CD4-positive, alpha-beta T cell (primary cell): ENCODE data around the gene TOR1B. TPM values are rescaled to one million over a fixed set of nuclear protein-coding genes. Genes with fewer than 3 reads are reported as not detected.

Experiments used
- ATAC-seq: fragments of 200-7000 bp; cut with Tn5 transposase; one replicate; pipeline ENCODE4 v1.10.0; 2022; ENCODE audit warnings: mild to moderate bottlenecking; ENCODE audit not compliant: poor library complexity
- CTCF ChIA-PET: fragments of 350-600 bp; sonication (Branson Sonifier 250); formaldehyde crosslinking; loops from one replicate; lab custom pipeline; 2021; ENCODE audit warnings: antibody characterized with exemption, inconsistent platforms; lab: Charles Lee
- POLR2A ChIA-PET: fragments of 350-600 bp; sonication (Branson Sonifier 250); formaldehyde crosslinking; loops from one replicate; lab custom pipeline; 2021; ENCODE audit warnings: antibody characterized with exemption, inconsistent platforms; lab: Charles Lee
- DNase-seq, 14 experiments: peaks; one replicate each; pipeline ENCODE4 v3.0.0-alpha.2; 2013 to 2020; ENCODE audit warnings: mixed read lengths in 2 of 14
- H3K27ac ChIP-seq, 2 donors: one replicate each; pipeline versions ENCODE4 v1.5.1 to v1.7.0; 2013; ENCODE audit warnings: low read length in 2 of 2, low read depth in 1 of 2, mild to moderate bottlenecking in 1 of 2
- H3K27me3 ChIP-seq, 2 experiments: 1 replicate in 1 of 2; 2 replicates in 1 of 2; pipeline versions ENCODE4 v1.6.1 to v1.7.0; 2013; ENCODE audit warnings: low read length in 2 of 2, control low read depth in 1 of 2, mild to moderate bottlenecking in 1 of 2, moderate library complexity in 1 of 2; ENCODE audit not compliant: insufficient read depth in 2 of 2, control insufficient read depth in 1 of 2
- H3K36me3 ChIP-seq: one replicate; pipeline ENCODE4 v1.6.1; 2013; ENCODE audit warnings: low read length, control low read depth; ENCODE audit not compliant: insufficient read depth
- H3K4me1 ChIP-seq: one replicate; pipeline ENCODE4 v1.6.1; 2013; ENCODE audit warnings: low read length, control low read depth; ENCODE audit not compliant: insufficient read depth
- H3K4me3 ChIP-seq: one replicate; pipeline ENCODE4 v1.5.1; 2013; ENCODE audit warnings: mild to moderate bottlenecking, low read length, moderate library complexity
- H3K9me3 ChIP-seq, 2 experiments: 1 replicate in 1 of 2; 2 replicates in 1 of 2; pipeline versions ENCODE4 v1.6.1 to v1.7.0; 2013; ENCODE audit warnings: low read length in 2 of 2, mild to moderate bottlenecking in 2 of 2, control low read depth in 1 of 2, moderate library complexity in 1 of 2; ENCODE audit not compliant: control insufficient read depth in 1 of 2, insufficient read depth in 1 of 2
- H3K27ac Mint-ChIP-seq: one replicate; pipeline ENCODE4 v1.8.0; 2020; ENCODE audit warnings: mixed read lengths
- H3K27me3 Mint-ChIP-seq: one replicate; pipeline ENCODE4 v1.8.0; 2021; ENCODE audit warnings: mixed read lengths
- H3K36me3 Mint-ChIP-seq: one replicate; pipeline ENCODE4 v1.8.0; 2021; ENCODE audit warnings: low read depth, mixed read lengths
- H3K4me1 Mint-ChIP-seq: one replicate; pipeline ENCODE4 v1.8.0; 2021; ENCODE audit warnings: low read depth, mixed read lengths
- H3K4me3 Mint-ChIP-seq: one replicate; pipeline ENCODE4 v1.8.0; 2020; ENCODE audit warnings: mild to moderate bottlenecking, mixed read lengths
- H3K9me3 Mint-ChIP-seq: one replicate; pipeline ENCODE4 v1.8.0; 2020; ENCODE audit warnings: mixed read lengths
- CTCF ChIP-seq: fragments of 200-600 bp; IDR thresholded peaks from one replicate; pipeline ENCODE4 v1.8.0; 2022; ENCODE audit warnings: antibody characterized with exemption, mild to moderate bottlenecking
- intact Hi-C, 2 experiments: fragments of 100-400 bp; cut with DNase I in 1 of 2; cut with micrococcal nuclease in 1 of 2; formaldehyde crosslinking; loops; one replicate each; pipeline versions ENCODE4 v1.15.1 to v1.9.0; 2023 to 2025; cut with DNase I, micrococcal nuclease
- total RNA-seq, 174 experiments: library from RNA in 2 of 174; stranded (reverse) in 2 of 174; gene quantifications; one replicate each; pipeline ENCODE4 v1.2.3 and lab custom pipeline; 2021 to 2026

TOR1B gene
- total RNA-seq, 2 experiments from 2014 or later = 13.4 to 15.1 TPM

- peaks cover 64% of the 10 kb centered on the region for H3K4me1 ChIP-seq
- H3K4me1 Mint-ChIP-seq = peaks cover 81% of the 10 kb centered on the region
- intact Hi-C loops = loop anchor here (5.0 to 10.0 kb wide), 2 partner anchors 106 to 204 kb away; partner anchors contain the start of gene FNBP1 (in 1 of the 2)
Observed at GRCh38 chr9:129838707-129839259, 35.8 kb downstream of the TOR1B start.

GRCh38 chr9:129839324-129840023, 36.5 kb downstream of the TOR1B start:
- Histone ChIP-seq H3K27ac (peak overlapping the region; percentile 45 to 62), H3K4me1 (peaks cover 61% of the 10 kb centered on the region)
- peak overlapping the region; percentile 92 for H3K27ac Mint-ChIP-seq

More at GRCh38 chr9:129838707-129839259, 35.8 kb downstream of the TOR1B start:
- no peak for TF ChIP-seq CTCF
- Histone ChIP-seq H3K36me3 (peaks cover 26% of the 10 kb centered on the region), H3K27me3 (no peaks in the 10 kb centered on the region), H3K9me3 (no peaks in the 10 kb centered on the region), H3K4me3 (peak overlapping the region; percentile 6), H3K27ac (peak overlapping the region in 1 of 2 donors; percentile 62)
- Mint-ChIP-seq H3K4me3 (peak overlapping the region; percentile 85), H3K27me3 (no peaks in the 10 kb centered on the region), H3K27ac (peak overlapping the region; percentile 92), H3K9me3 (no peaks in the 10 kb centered on the region), H3K36me3 (peaks cover 63% of the 10 kb centered on the region)
- peak in 5 of 14 experiments; percentile 13 to 47 (median 32) for DNase-seq
- POLR2A ChIA-PET = interaction anchor here (0.7 to 6.9 kb wide), 9 partner anchors 12 to 212 kb away, joined by 3 to 134 read pairs (median 3); no protein-coding TSS in a partner anchor
- CTCF ChIA-PET = interaction anchor here (0.5 to 1.3 kb wide), 4 partner anchors 10 to 219 kb away, joined by 3 to 4 read pairs (median 4); no protein-coding TSS in a partner anchor
- ATAC-seq = no peak

More at GRCh38 chr9:129839324-129840023, 36.5 kb downstream of the TOR1B start:
- Mint-ChIP-seq H3K9me3 (no peaks in the 10 kb centered on the region), H3K36me3 (peaks cover 60% of the 10 kb centered on the region), H3K27me3 (no peaks in the 10 kb centered on the region), H3K4me1 (peaks cover 75% of the 10 kb centered on the region), H3K4me3 (peak overlapping the region; percentile 85)
- POLR2A ChIA-PET = interaction anchor here (0.8 to 6.9 kb wide), 8 partner anchors 11 to 50 kb away, joined by 3 to 134 read pairs (median 4); no protein-coding TSS in a partner anchor
- peak overlapping the region; percentile 9 for H3K4me3 ChIP-seq
- ATAC-seq (no peak), DNase-seq (no peak)
- CTCF ChIA-PET = interaction anchor here (1.0 to 1.3 kb wide), 3 partner anchors 12 to 218 kb away, joined by 3 to 4 read pairs (median 4); no protein-coding TSS in a partner anchor
- intact Hi-C loops = loop anchor here (2.0 to 10.0 kb wide), 3 partner anchors 27 to 203 kb away; partner anchors contain the start of gene FNBP1 (in 1 of the 2)
- H3K9me3 ChIP-seq = no peaks in the 10 kb centered on the region
- no peaks in the 10 kb centered on the region for H3K27me3 ChIP-seq
- H3K36me3 ChIP-seq = peaks cover 28% of the 10 kb centered on the region
- TF ChIP-seq CTCF = no peak
